B cell (primary cell): Measurements from ENCODE around the gene NXPE3. TPM values are rescaled to one million over a fixed set of nuclear protein-coding genes. Genes with fewer than 3 reads are reported as not detected.

ENCODE experiments used
- ATAC-seq: fragments of 200-7000 bp; cut with Tn5 transposase; one replicate; pipeline ENCODE4 v1.10.0; 2021; ENCODE audit warnings: low read depth, mild to moderate bottlenecking, moderate number of reproducible peaks, moderate library complexity
- CTCF ChIA-PET: fragments of 350-600 bp; sonication (Branson Sonifier 250); formaldehyde crosslinking; loops from one replicate; lab custom pipeline; 2021; ENCODE audit warnings: antibody characterized with exemption, inconsistent platforms; lab: Charles Lee
- POLR2A ChIA-PET: fragments of 350-600 bp; sonication (Branson Sonifier 250); formaldehyde crosslinking; loops from one replicate; lab custom pipeline; 2021; ENCODE audit warnings: antibody characterized with exemption; lab: Charles Lee
- DNase-seq: peaks from one replicate; pipeline ENCODE4 v3.0.0; 2013
- H2AFZ ChIP-seq: 2 replicates; pipeline ENCODE4 v1.6.1; 2012; ENCODE audit warnings: mild to moderate bottlenecking, low read depth, low read length; ENCODE audit not compliant: insufficient read depth, poor library complexity, severe bottlenecking
- H3K27ac ChIP-seq, 2 donors: 1 replicate in 1 of 2; 2 replicates in 1 of 2; pipeline ENCODE4 v1.5.1; 2012 to 2013; ENCODE audit warnings: low read length in 2 of 2, mild to moderate bottlenecking in 2 of 2, moderate library complexity in 1 of 2
- H3K27me3 ChIP-seq, 4 experiments: fragments of 200-600 bp in 1 of 4; sonication (generic) in 1 of 4; replicated peaks in 1 of 4; 1 replicate in 2 of 4; 2 replicates in 2 of 4; pipeline versions ENCODE4 v1.6.1 to v1.7.0; 2013 to 2016; ENCODE audit warnings: low read length in 3 of 4, mild to moderate bottlenecking in 2 of 4, mixed read lengths in 1 of 4, moderate library complexity in 1 of 4; ENCODE audit not compliant: insufficient read depth in 4 of 4, control insufficient read depth in 3 of 4; ENCODE audit errors: control extremely low read depth in 1 of 4
- H3K36me3 ChIP-seq, 2 experiments: replicated peaks in 1 of 2; 1 replicate in 1 of 2; 2 replicates in 1 of 2; pipeline versions ENCODE4 v1.6.1 to v1.7.1; 2013; ENCODE audit warnings: low read length in 1 of 2; ENCODE audit not compliant: insufficient read depth in 2 of 2, control insufficient read depth in 1 of 2; ENCODE audit errors: control extremely low read depth in 1 of 2, extremely low read depth in 1 of 2
- H3K4me1 ChIP-seq, 2 donors: fragments of 200-600 bp in 1 of 2; sonication (generic) in 1 of 2; 1 replicate in 1 of 2; 2 replicates in 1 of 2; pipeline versions ENCODE4 v1.5.1 to v1.6.1; 2013 to 2017; ENCODE audit warnings: low read length in 2 of 2; ENCODE audit not compliant: control insufficient read depth in 2 of 2, insufficient read depth in 2 of 2
- H3K4me2 ChIP-seq: replicated peaks from 2 replicates; pipeline ENCODE3; 2012; ENCODE audit warnings: mild to moderate bottlenecking, low read depth, low read length; ENCODE audit not compliant: poor library complexity, severe bottlenecking
- H3K4me3 ChIP-seq, 5 experiments: fragments of 200-600 bp in 1 of 5; sonication (generic) in 1 of 5; 1 replicate in 3 of 5; 2 replicates in 2 of 5; pipeline versions ENCODE4 v1.5.1 to v1.7.0; 2011 to 2016; ENCODE audit warnings: low read length in 4 of 5, mild to moderate bottlenecking in 4 of 5, low read depth in 2 of 5, control low read depth in 1 of 5, moderate library complexity in 1 of 5; ENCODE audit not compliant: insufficient read depth in 1 of 5; ENCODE audit errors: control extremely low read depth in 1 of 5, extremely low read depth in 1 of 5
- H3K79me2 ChIP-seq: fragments of 200-600 bp; sonication (generic); one replicate; pipeline ENCODE4 v1.6.0; 2016; ENCODE audit warnings: low read length; ENCODE audit not compliant: control insufficient read depth, insufficient read depth
- H3K9ac ChIP-seq: fragments of 200-600 bp; sonication (generic); 2 replicates; pipeline ENCODE4 v1.6.1; 2017; ENCODE audit warnings: mild to moderate bottlenecking, low read length, moderate library complexity
- H3K9me3 ChIP-seq, 3 donors: one replicate each; pipeline versions ENCODE4 v1.6.1 to v1.7.1; 2013; ENCODE audit warnings: low read length in 2 of 3; ENCODE audit not compliant: control insufficient read depth in 2 of 3, insufficient read depth in 1 of 3; ENCODE audit errors: control extremely low read depth in 1 of 3
- H4K20me1 ChIP-seq: 2 replicates; pipeline ENCODE4 v1.6.0; 2012; ENCODE audit warnings: mild to moderate bottlenecking, low read length; ENCODE audit not compliant: insufficient read depth, control insufficient read depth, poor library complexity, severe bottlenecking
- H3K27ac Mint-ChIP-seq: one replicate; pipeline ENCODE4 v1.8.0; 2021; ENCODE audit warnings: mixed read lengths
- H3K27me3 Mint-ChIP-seq: one replicate; pipeline ENCODE4 v1.8.0; 2021; ENCODE audit warnings: mixed read lengths
- H3K4me1 Mint-ChIP-seq: one replicate; pipeline ENCODE4 v1.8.0; 2021; ENCODE audit warnings: mixed read lengths
- H3K4me3 Mint-ChIP-seq: one replicate; pipeline ENCODE4 v1.8.0; 2021; ENCODE audit warnings: mixed read lengths
- H3K9me3 Mint-ChIP-seq: one replicate; pipeline ENCODE4 v1.8.0; 2022; ENCODE audit warnings: mixed read lengths; ENCODE audit not compliant: insufficient read depth
- EZH2 ChIP-seq: IDR thresholded peaks from 2 replicates; pipeline ENCODE4 v1.6.1; 2012; ENCODE audit warnings: borderline replicate concordance, low read depth, mild to moderate bottlenecking, moderate library complexity, low read length; ENCODE audit not compliant: insufficient read depth, poor library complexity, severe bottlenecking
- WGBS: methylation state at CpG from one replicate; pipeline ENCODE4 v1.1.5; 2013; ENCODE audit warnings: missing lambda C conversion rate; ENCODE audit not compliant: insufficient coverage; 5-methylcytosine and 5-hydroxymethylcytosine counted together
- intact Hi-C: fragments of 100-400 bp; cut with micrococcal nuclease; formaldehyde crosslinking; loops from one replicate; pipeline ENCODE4 v1.10.0; 2022
- polyA plus RNA-seq: library from polyadenylated mRNA; depleted of rRNA; stranded (reverse); fragments of >200 nt; gene quantifications from 2 replicates; pipeline ENCODE4 v1.2.3, GENCODE V29; 2012
- total RNA-seq, 2 donors: library from RNA; stranded (reverse); fragments of 120-200 nt in 1 of 2; gene quantifications; 1 replicate in 1 of 2; 2 replicates in 1 of 2; pipeline versions ENCODE4 v1.2.3 to v1.2.4, GENCODE V29; 2013 to 2022
- TF ChIP-seq, protein P1 (sequence below): fragments of 200-600 bp; IDR thresholded peaks from one replicate; pipeline ENCODE4 v1.8.0; 2022; ENCODE audit warnings: antibody characterized with exemption, mild to moderate bottlenecking

NXPE3 gene
- total and polyA plus RNA-seq, 2 donors (not counting 1 experiment from before 2014, with no cell fraction given) = 15.4 to 19.7 TPM

DNA sequence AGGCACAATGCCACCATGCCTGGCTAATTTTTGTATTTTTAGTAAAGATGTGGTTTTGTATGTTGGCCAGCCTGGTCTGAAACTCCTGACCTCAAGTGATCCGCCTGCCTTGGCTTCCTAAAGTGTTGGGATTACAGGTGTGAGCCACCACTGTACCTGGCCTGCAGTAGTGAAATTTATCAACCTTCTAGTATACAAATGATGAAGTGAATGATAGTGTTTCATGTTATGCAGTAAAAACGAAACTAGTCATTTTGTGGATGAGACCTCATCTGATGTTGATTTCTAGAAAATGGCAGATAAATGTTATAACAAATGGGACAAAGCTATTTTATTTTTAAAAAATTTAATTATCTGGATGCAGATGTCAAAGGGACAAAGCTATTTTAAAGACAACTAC, 32.9 kb downstream of the NXPE3 start:
- Histone ChIP-seq H3K9me3 (no peaks in the 10 kb centered on the region), H4K20me1 (no peaks in the 10 kb centered on the region), H3K4me2 (no peak overlapping the region), H3K27ac (no peak overlapping the region), H2AFZ (no peak overlapping the region), H3K27me3 (no peaks in the 10 kb centered on the region), H3K9ac (no peak overlapping the region), H3K4me3 (no peak overlapping the region), H3K36me3 (peaks cover 0 to 4% of the 10 kb centered on the region in 2 experiments), H3K4me1 (peaks cover 14 to 24% of the 10 kb centered on the region in 2 donors), H3K79me2 (peaks cover 12% of the 10 kb centered on the region)
- Mint-ChIP-seq H3K27me3 (no peaks in the 10 kb centered on the region), H3K4me3 (no peak overlapping the region), H3K4me1 (peaks cover 36% of the 10 kb centered on the region), H3K27ac (no peak overlapping the region), H3K9me3 (no peaks in the 10 kb centered on the region)
- CTCF ChIA-PET = interaction anchor here (0.7 to 20.1 kb wide), 14 partner anchors 11 to 731 kb away, joined by 3 to 1306 read pairs (median 6); partner anchors contain the start of genes CEP97 and NFKBIZ
- intact Hi-C loops = loop anchor here (2.0 kb wide), 1 partner anchor 15 kb away; no protein-coding TSS in a partner anchor
- WGBS = 60% methylated on average over 1 of the region's 2 CpGs
- ATAC-seq (no peak), DNase-seq (no peak)
- POLR2A ChIA-PET = interaction anchor here (0.9 to 1.1 kb wide), 2 partner anchors 37 to 410 kb away, joined by 3 read pairs; partner anchors contain the start of gene NFKBIZ
- TF ChIP-seq, protein P1, sequence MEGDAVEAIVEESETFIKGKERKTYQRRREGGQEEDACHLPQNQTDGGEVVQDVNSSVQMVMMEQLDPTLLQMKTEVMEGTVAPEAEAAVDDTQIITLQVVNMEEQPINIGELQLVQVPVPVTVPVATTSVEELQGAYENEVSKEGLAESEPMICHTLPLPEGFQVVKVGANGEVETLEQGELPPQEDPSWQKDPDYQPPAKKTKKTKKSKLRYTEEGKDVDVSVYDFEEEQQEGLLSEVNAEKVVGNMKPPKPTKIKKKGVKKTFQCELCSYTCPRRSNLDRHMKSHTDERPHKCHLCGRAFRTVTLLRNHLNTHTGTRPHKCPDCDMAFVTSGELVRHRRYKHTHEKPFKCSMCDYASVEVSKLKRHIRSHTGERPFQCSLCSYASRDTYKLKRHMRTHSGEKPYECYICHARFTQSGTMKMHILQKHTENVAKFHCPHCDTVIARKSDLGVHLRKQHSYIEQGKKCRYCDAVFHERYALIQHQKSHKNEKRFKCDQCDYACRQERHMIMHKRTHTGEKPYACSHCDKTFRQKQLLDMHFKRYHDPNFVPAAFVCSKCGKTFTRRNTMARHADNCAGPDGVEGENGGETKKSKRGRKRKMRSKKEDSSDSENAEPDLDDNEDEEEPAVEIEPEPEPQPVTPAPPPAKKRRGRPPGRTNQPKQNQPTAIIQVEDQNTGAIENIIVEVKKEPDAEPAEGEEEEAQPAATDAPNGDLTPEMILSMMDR = no peak
- no peak for TF ChIP-seq EZH2

- no peak overlapping the region for H3K9ac ChIP-seq
- Mint-ChIP-seq H3K9me3 (no peaks in the 10 kb centered on the region), H3K4me1 (peaks cover 44% of the 10 kb centered on the region), H3K4me3 (no peak overlapping the region), H3K27me3 (no peaks in the 10 kb centered on the region), H3K27ac (no peak overlapping the region)
- DNase-seq = no peak
- TF ChIP-seq, protein P1 = no peak
- TF ChIP-seq EZH2 = no peak
- peaks cover 12% of the 10 kb centered on the region for H3K79me2 ChIP-seq
- intact Hi-C loops = loop anchor here (1.0 to 2.0 kb wide), 3 partner anchors 14 to 412 kb away; no protein-coding TSS in a partner anchor
- no peak overlapping the region for H3K4me2 ChIP-seq
- H4K20me1 ChIP-seq = no peaks in the 10 kb centered on the region
- peaks cover 24 to 34% of the 10 kb centered on the region in 2 donors for H3K4me1 ChIP-seq
- H3K27ac ChIP-seq = no peak overlapping the region
- peaks cover 0 to 6% (median 0%) of the 10 kb centered on the region in 3 donors for H3K9me3 ChIP-seq
- no peaks in the 10 kb centered on the region for H3K36me3 ChIP-seq
- ChIA-PET POLR2A (no interaction called here), CTCF (interaction anchor here (0.6 to 20.1 kb wide), 15 partner anchors 10 to 756 kb away, joined by 3 to 1306 read pairs (median 5); partner anchors contain the start of genes CEP97 and NFKBIZ)
- H3K4me3 ChIP-seq = no peak overlapping the region
- no peak for ATAC-seq
- no peak overlapping the region for H2AFZ ChIP-seq
- H3K27me3 ChIP-seq = no peaks in the 10 kb centered on the region
These were observed 33.9 kb downstream of the NXPE3 start for GRCh38 chr3:101812895-101813294.
